GM06990 (cell line): ENCODE data around the gene TRIM44.

Experiments
- DNase-seq: peaks from one replicate; pipeline ENCODE4 v3.0.0-alpha.2; 2011; ENCODE audit not compliant: insufficient read length; ENCODE audit errors: extremely low read depth
- H3K27me3 ChIP-seq: replicated peaks from 2 replicates; pipeline ENCODE4 v1.6.0; 2011; ENCODE audit warnings: low read length; ENCODE audit not compliant: control insufficient read depth, insufficient read depth
- H3K36me3 ChIP-seq: 2 replicates; pipeline ENCODE4 v1.5.1; 2011; ENCODE audit warnings: low read length; ENCODE audit not compliant: control insufficient read depth, insufficient read depth
- H3K4me3 ChIP-seq: replicated peaks from 2 replicates; pipeline ENCODE4 v1.5.1; 2011; ENCODE audit warnings: low read depth, mild to moderate bottlenecking, control low read depth, low read length
- CTCF ChIP-seq: IDR thresholded peaks from 2 replicates; pipeline ENCODE4 v1.5.1; 2011; ENCODE audit warnings: low read length, control low read depth, mild to moderate bottlenecking, inconsistent platforms; ENCODE audit not compliant: insufficient read depth, poor library complexity, severe bottlenecking

TRIM44 gene

GRCh38 chr11:35736952-35737351, 74.4 kb downstream of the TRIM44 start:
- TF ChIP-seq CTCF: no peak
- no peaks in the 10 kb centered on the region for H3K27me3 ChIP-seq
- H3K4me3 ChIP-seq: no peak overlapping the region
- no peak for DNase-seq
- peaks cover 2% of the 10 kb centered on the region for H3K36me3 ChIP-seq

GRCh38 chr11:35740061-35740799, 77.7 kb downstream of the TRIM44 start:
- Histone ChIP-seq H3K27me3 (no peaks in the 10 kb centered on the region), H3K36me3 (peaks cover 4% of the 10 kb centered on the region), H3K4me3 (no peak overlapping the region)
- no peak for TF ChIP-seq CTCF
- no peak for DNase-seq

- no peak for DNase-seq
- peaks cover 4% of the 10 kb centered on the region for H3K36me3 ChIP-seq
- no peaks in the 10 kb centered on the region for H3K27me3 ChIP-seq
- H3K4me3 ChIP-seq: no peak overlapping the region
- TF ChIP-seq CTCF: no peak
Observed at GRCh38 chr11:35742707-35743454, 80.3 kb downstream of the TRIM44 start.

GRCh38 chr11:35746356-35747153, 84.0 kb downstream of the TRIM44 start:
- no peaks in the 10 kb centered on the region for H3K27me3 ChIP-seq
- no peak for TF ChIP-seq CTCF
- DNase-seq: no peak
- no peak overlapping the region for H3K4me3 ChIP-seq
- H3K36me3 ChIP-seq: peaks cover 2% of the 10 kb centered on the region; the same call in 1 of the 2 replicates

- no peak for TF ChIP-seq CTCF
- no peak overlapping the region for H3K4me3 ChIP-seq
- H3K27me3 ChIP-seq: no peaks in the 10 kb centered on the region
Observed at GRCh38 chr11:35747668-35748067, 85.1 kb downstream of the TRIM44 start.

More at GRCh38 chr11:35747668-35748067, 85.1 kb downstream of the TRIM44 start:
- peaks cover 2% of the 10 kb centered on the region; the same call in 1 of the 2 replicates for H3K36me3 ChIP-seq
- no peak for DNase-seq
